ENCODE data around the gene SCFD2.

DNA sequence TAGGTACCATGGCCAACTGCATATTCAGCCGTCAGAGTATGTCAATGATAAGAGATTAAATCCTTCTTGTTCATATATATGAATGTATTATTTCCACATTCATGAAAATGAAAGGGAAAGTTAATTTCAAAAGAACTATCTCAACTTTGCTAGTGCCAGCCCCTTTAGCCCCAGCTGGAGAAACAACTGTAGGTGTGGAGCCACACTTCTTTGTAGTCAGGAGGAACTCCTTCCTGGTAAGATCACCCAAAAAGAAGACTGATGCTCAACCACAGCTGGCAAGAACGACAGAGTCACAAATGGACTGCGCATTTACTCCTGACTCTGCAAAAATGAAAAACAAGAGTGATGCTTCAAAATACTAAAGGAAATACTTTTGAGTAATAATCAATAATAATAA, 367.4 kb downstream of the SCFD2 start:
- no peak for TF ChIP-seq POLR2A (IDR thresholded peaks at IDR 0.05)
- no peak for TF ChIP-seq CTCF (IDR thresholded peaks at IDR 0.05)
- no peak for TF ChIP-seq EP300 (IDR thresholded peaks at IDR 0.05)

Data from ovary (tissue), 3 donors.